HG02759 (cell line): Measurements from ENCODE around the gene RBM38.
"Not testable (repeated sequence)": the region's sequence is repeated elsewhere in the genome, so short reads cannot be mapped to it uniquely, and the experiment has no call there.

Experiments used
- ATAC-seq: cut with Tn5 transposase; IDR thresholded peaks from one replicate; pipeline ENCODE4 v1.9.1; 2021; ENCODE audit warnings: mild to moderate bottlenecking, moderate library complexity; ENCODE audit not compliant: unreplicated experiment

The RBM38 gene

DNA sequence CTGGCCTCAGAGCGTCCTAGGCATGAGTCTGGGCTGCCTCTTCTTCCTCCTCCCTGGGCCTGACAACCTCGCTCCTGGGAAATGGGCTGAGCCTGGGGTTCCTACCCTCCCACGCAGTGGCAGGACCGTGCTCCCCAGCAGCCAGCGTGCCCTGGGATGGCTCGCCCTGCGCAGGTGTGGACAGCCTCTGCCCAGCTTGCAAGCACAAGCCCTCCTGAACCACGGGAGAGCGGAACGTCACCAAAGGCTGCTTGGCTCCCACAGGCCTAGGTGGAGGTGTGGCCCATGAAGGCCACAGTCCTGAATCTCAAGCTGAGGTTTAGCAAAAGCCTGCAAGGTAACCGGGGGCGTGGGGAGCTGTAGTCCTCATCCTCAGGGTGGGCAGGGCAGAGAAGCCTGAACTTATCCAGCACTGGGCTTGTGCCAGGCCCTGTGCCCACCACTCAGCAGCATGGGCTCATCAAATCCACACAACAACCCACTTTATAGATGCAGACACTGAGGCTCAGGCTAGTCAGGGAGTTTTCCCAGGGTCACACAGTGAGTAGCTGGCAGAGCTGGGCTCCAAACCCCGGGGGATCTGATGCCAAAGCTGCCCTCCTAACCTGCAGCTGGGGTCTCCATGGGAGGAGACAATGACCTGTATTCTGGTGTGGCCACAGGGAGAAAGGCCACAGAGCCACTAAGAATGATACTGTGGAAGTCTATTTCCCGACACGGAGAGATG is 25.3 kb downstream of the RBM38 start:
- no peak for ATAC-seq

DNA sequence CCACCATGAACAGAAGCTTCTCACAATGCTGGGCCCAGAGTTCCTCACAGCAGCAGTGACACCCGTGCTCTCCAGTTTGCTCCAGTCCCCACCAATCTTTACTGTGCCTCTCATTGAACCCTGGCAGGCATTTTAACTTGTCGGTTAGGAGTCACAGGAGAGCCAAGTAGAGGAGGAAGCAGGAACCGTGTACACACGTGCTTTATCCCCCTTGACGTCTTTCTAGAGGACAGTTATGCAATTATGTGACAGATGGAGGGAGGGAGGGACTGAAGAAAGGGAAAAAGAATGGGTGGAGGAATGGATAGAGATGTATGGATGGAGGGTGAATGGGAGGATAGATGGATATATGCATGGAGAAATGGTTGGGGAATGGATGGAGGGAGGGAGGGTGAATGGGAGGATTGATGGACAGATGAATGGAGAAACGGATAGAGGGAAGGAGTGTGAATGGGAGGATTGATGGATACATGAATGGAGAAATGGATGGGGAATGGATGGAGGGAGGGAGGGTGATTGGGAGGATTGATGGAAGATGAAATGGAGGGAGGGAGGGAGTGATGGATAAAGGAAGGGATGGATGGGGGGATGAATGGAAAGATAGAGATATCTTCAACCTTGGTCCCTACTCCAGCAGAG is 26.0 kb downstream of the RBM38 start:
- no peak for ATAC-seq

DNA sequence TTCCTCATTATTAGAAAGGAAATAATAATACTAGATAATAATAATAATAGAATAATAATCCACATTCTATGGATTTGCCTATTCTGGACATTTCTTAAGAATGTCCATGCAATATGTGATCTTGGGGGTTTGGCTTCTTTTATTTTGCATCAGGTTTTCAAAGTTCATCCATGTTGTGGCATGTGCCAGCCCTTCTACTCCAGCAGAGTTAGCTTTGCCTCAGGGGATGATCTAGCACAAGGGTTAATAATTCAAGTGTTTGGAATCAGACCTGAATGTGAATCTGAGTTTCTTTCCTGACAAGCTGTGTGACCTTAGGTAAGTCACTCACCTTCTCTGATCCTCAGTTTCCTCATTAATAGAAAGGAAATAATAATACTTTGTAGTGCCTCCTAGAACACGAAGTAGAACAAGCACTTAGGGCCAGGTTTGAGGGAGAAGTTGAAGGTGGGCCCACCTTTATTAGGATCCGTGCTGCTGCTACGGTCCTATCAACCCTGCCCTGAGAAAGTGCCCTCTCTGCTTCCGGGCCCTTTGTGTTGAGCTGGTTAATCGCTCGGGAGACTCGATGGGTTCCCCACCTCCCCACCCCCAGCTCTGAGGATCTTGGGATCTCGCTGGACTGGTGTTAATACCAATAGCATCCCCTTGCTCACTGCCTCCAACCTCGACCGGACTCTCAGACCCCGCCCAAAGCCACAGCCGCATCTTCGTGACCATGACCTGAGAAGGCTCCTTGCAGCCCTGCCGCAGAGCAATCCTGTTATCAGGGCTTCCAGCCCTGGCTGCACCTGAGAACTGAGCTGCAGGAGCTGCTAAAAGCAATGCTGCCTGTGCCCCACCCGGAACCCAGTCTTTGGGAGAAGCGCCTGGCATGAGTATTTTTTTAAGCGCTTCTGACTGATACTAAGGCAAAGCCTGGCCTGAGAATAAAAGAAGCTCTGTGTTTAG is 26.9 kb downstream of the RBM38 start:
- no peak for ATAC-seq

DNA sequence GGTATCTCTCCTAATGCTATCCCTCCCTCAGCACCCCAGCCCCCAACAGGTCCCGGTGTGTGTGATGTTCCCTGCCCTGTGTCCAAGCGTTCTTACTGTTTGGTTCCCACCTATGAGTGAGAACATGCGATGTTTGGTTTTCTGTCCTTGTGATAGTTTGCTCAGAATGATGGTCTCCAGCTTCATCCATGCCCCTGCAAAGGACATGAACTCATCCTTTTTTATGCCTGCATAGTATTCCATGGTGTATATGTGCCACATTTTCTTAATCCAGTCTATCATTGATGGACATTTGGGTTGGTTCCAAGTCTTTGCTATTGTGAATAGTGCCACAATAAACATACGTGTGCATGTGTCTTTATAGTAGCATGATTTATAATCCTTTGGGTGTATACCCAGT is 28.3 kb downstream of the RBM38 start:
- not testable (repeated sequence) for ATAC-seq

DNA sequence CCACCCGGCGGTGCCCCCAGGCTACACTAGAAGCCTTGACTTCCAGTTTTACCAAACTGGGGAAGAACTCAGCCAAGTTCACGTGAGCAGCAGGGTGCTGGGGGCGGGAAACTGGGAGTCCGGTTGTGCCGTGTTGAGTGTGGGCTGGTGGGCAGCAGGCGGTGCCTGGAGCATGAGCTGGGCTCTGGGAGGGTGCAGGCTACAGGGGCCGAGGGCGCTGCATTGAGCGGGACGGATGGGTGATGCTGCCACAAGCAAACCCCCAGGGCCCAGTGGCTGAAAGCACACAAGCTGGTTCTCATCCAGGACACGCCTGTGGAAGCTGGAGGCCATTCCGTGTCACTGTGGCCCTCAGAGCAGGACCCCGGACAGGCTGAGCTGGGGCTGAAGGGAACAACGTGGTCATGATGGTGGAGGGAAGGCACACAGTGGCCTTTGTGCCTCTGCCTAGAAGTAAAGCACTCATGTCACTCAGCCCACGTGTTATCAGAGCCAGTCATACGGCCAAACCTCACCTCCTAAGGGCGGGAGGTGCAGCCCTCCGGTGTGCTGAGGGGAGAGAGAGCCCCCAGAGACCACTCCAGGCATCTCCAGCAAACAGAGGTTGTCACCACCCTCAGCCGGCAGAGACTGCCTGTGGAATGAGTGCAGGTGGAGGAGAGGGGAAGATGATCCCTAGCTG is 29.5 kb downstream of the RBM38 start:
- ATAC-seq, result no peak

DNA sequence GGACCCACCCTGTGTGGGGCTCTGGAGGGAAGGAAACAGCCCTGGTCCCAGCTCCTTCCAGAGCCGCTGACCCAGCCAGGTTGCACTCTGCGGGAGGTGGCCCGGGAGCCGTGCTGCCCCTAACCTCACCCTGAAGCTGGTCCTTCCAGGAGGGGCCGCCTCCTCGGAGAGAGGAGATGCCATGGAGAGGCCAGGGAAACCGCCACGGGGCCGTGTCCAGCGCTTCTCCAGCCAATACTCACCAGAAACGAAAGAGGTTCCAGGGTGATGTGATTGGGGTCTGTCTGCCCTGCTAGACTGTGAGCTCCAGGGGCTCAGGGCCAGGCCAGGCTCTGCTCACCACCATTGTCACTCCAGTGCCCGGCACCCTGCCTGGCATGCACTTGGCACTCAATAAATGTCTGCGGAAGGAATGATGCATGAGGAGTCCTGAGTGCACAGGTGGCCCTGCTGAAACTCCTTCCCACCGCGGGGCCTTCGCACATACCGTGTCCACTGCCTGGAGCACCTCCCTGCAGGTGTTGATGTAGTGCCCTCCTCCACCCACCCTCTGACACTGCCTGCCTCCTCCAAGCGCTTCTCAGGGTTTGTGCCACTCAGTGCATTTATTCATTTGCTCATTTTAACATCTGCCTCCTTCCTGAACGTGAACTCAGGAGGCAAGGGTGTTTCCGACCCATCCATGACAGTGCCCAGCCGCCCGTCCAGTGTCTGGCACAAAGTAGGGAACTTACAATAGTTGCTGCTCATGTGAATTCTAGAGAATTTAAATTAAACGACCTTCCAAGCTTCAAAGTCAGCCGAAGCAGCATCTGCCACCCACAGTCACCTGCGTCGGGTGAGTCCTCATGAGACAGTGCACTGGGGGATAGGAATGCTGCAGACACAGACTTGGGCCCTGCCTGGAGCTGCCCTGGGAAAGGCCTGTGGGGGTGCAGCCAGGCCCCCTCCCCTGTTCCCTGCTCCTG is 30.3 kb downstream of the RBM38 start:
- no peak for ATAC-seq

DNA sequence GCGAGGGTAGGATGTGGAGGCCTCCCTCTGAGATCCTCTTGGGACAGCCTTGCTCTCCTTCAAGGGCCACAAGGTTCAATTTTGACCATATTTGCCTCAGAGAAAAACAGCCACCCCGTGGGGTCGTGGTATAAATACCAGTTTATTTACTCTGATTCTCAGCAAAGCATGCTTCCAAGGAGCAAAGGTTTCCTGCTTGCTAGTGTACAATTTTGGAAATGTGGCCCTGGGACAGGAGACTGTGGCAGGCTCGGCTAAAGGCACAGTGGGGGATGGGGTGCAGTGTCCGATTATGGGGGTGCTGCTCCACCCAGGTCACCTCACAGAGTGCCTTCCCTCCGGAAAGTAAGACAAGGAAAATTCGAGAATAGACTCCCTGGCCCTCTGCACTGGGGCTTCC is 31.1 kb downstream of the RBM38 start:
- ATAC-seq, result no peak

DNA sequence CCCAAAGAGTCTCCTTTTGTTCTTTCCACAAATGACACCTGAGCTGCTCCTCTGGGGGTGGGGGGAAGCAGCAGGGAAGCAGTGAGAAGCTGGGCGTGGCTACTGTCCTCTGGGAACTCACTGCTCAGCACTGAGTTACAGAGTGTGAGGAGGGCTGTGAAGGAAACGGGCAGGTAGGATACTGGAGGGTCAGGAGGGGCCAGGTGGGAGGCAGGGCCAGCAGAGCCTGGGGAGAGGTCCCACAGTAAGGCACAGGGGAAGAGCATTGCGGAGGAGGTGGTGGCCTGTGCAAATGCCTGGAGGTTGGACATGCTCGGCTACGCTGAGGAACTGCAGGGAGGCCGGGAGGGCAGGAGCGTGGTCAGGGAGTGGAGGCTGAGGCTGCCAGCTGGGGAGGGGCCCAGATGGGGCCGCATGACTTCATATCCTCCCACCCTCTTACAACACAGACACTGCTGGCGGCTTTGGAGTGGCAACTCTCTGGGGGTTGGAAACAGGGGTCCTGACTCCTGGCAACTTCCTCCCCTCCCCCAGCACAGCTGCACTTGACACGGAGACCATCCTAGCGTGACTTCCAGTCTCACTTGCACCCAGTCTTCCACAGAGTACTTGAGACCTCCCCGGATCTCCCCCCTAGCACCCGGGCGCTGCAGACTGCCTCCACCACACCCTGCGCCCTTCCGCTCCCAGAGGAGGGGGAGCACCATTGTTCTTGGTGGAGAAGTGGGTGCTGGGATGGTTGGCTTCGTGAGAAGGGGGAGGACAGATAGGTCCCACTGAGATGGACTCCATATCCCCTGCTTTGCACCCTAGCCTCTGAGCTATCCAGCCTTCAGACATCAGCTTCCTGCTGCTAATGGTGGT is 34.2 kb downstream of the RBM38 start:
- no peak for ATAC-seq

DNA sequence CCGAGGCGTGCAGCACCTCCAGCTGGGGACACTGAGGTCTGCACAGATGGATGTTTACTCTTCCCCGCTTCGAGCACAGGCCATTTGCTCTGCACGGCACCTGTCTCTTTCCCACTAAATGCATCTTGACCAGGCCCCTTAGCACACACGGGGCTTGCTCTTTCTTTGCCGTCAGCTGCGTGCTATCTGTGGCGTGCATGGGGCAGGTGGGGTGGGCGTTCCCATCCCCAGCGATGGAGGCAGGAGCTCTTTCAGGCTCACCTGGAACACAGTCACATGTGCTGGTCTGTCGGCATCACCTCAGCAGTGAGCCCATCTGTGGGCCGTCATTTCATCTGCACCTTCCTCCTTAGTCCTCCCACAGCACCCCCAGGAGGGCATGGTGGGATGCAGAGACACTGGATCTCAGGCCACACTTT is 35.1 kb downstream of the RBM38 start:
- ATAC-seq, result no peak

DNA sequence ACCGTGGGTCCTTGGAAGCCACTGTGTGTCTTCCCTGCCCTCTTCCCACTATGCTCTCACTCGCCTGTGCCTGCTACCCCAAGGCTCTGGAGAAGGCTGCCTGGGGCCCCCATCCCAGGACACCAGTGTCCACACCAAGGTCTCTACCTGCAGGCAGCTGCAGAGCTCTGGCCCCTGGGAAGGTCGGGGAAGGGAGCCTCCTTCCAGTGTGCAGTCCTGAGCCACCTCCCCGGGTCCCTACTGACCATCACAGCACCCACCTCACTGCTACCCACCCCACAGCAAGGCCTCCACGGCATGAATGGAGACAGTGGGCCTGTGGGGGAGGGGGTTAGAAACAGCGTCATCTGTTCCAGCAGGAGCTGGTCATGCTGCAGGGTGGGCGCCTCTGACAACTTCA is 35.6 kb downstream of the RBM38 start:
- no peak for ATAC-seq

DNA sequence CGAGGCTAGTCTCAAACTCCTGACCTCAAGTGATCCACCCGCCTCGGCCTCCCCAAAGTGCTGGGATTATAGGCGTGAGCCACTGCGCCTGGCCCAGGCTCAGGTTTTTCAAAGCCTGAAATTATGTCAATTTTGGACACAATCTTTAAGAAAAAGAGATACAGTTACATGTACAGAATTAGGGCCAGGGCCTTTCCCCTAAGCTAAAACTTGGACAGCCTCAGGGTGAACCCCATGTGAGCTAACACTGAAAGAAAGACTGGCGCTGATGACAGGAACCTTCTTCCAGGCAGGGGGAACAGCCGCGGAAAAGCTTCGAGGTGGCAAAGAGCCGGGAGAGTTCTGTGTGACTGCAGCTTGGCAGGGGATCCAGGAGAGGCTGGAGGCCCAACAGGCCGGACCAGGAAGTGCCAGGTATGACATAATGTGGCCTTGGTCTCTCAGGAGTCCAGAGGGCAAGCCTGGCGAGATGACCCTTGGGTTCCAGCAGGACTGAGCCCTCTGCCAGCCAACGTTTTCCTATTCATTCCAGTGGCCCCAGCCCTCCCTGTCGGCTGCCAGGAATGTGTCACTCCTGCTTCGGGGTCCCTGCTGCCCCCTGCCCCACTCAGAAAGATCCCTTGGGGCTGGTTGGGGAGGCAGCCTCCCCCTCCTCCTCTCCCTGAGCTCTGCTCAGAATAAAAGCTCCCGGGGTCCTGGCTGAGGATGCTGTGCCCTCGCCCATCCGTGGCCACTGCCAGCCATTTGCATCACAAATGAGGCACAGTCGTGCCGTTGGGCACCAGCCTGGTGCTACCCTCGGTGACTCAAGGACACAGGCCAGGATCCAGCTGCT is 37.3 kb downstream of the RBM38 start:
- ATAC-seq, result no peak

DNA sequence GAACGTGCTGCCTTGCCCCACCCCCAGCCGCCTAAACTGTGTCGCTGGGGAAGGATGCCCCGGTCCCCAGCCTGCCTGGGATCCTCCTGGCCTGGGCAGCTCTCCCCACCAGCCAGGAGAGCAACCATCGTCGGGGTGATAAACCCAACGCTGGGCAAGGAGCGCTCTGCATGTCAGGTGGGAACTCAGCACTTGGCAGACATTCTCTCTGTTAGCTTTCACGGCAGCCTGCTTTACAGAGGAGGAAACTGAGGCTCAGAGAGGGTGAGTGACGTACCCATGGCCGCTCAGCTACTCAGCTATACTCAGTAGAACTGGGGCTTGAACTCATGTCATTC is 37.9 kb downstream of the RBM38 start:
- ATAC-seq, result no peak

DNA sequence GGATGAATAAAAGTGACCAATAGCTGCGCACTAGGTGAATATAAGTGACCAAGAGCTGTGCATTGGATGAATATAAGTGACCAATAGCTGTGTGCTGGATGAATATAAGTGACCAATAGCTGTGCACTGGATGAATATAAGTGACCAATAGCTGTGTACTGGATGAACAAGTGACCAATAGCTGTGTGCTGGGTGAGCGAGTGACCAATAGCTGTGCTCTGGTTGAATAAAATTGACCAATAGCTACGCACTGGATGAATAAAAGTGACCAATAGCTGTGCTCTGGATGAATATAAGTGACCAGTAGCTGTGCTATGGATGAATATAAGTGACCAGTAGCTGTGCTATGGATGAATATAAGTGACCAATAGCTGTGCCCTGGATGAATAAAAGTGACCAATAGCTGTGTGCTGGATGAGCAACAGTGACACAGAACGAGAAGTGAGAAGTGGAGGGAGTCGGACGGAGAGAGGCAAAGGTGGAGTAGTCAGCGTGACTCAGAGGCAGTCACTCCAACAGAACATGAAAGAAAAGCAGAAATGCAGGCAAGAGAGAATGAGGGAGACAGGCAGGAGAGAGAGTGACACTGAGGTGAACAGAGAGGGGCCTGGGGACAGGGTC is 38.5 kb downstream of the RBM38 start:
- ATAC-seq, result no peak

DNA sequence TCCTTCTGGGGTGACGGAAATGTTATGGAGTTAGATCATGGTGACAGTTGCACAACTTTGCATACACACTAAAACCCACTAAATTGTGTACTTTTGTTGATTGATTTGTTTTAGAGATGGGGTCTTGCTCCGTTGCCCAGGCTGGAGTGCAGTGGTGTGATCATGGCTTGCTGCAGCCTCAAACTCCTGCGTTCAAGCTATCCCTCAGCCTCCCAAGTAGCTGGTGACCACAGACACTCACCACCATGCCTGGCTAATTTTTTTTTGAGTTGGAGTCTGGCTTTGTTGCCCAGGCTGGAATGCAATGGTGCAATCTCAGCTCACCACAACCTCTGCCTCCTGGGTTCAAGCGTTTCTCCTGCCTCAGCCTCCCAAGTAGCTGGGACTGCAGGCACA is 39.0 kb downstream of the RBM38 start:
- not testable (repeated sequence) for ATAC-seq

DNA sequence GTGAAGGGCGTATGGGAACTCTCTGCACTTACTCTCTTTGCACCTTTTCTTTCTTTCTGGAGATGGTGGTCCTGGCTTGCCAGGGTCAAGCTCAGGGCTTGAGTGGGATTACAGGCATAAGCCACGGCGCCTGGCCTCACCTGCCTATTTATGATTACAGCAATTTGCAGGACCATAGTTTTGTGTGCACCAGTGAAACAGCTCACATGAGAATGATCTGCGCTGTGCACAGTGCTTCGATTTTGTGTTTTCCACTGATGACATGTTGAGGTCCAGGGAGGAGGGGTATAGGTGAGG is 40.3 kb downstream of the RBM38 start:
- no peak for ATAC-seq

DNA sequence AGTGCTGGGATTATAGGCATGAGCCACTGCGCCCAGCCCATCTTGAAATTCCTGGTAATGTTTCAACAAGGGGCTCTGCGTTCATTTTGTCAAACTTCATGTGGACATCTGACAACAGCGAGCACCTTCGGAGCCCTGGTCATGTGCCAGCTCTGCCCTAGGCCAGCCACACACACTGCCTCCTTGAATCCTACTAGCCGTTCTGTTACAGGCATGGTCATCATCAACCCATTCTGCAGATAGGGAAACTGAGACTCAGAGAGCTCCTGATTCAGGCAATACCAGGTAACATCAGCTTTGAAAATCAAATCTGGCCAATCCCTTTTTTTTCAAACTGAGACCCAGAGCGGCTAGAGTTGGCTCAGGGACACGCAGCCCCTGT is 41.3 kb downstream of the RBM38 start:
- no peak for ATAC-seq

DNA sequence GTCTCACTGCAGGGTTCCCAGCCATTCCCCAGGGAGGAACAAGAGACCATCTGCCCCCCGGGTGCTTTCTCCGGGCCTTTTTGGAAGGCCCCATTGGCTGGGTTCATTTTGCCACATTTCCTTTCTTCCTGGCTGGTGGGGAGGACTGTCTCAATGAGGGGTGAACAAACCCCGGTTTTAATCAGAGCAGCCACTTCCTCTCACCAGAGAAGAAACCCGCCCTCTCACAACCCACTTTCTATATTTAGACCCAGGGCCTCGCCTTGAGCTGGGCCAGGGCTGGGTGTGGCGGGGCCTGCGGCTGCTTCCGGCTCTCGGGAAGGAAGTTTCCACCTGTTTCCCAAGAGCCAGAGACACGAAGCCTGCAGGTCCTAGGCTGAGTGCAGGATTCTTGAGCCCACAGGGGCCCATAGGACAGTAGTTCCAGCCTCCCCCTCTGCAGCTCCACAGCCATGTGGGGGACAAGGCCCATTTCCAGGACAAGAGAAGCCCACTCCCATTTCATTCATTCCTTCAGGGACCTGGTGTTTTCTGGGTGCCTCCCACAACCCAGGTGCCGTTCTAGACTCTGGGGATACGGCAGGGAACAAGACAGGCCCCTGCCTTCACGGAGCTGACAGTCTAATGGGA is 41.8 kb downstream of the RBM38 start:
- ATAC-seq, result peak; percentile 88
